HepG2 (cell line): ENCODE measurements around the gene VPS37B. TPM values are rescaled to one million over a fixed set of nuclear protein-coding genes. Genes with fewer than 3 reads are reported as not detected.
A peak's percentile ranks its signal among the peaks of the same experiment; 100 is the strongest.

Source experiments
- CCDC6 ChIP-seq: sonication (generic); formaldehyde crosslinking; IDR thresholded peaks from 2 replicates; pipeline ENCODE4 v1.8.1; 2022; ENCODE audit warnings: mild to moderate bottlenecking, missing genetic modification reagents, moderate library complexity
- DPF2 ChIP-seq: sonication (generic); formaldehyde crosslinking; IDR thresholded peaks from 2 replicates; pipeline ENCODE4 v1.4.0; 2020; ENCODE audit warnings: mild to moderate bottlenecking, low read depth, missing genetic modification reagents, borderline replicate concordance
- FOXA3 ChIP-seq: IDR thresholded peaks from 2 replicates; pipeline ENCODE4 v1.6.1; 2016; ENCODE audit warnings: missing genetic modification reagents, missing compliant biosample characterization
- FOXC1 ChIP-seq: sonication (generic); formaldehyde crosslinking; IDR thresholded peaks from 2 replicates; pipeline ENCODE4 v1.8.0; 2022; ENCODE audit warnings: mild to moderate bottlenecking, missing genetic modification reagents, borderline replicate concordance
- FOXO1 ChIP-seq: sonication (generic); formaldehyde crosslinking; IDR thresholded peaks from 2 replicates; pipeline ENCODE4 v1.4.0; 2020; ENCODE audit warnings: missing genetic modification reagents
- GABPA ChIP-seq, 2 experiments: IDR thresholded peaks; 2 replicates each; pipeline ENCODE4 v1.6.1; 2011 to 2016; ENCODE audit warnings: low read depth in 2 of 2, low read length in 1 of 2, missing biosample characterization in 1 of 2, missing genetic modification characterization in 1 of 2
- HNF4A ChIP-seq: sonication (generic); formaldehyde crosslinking; IDR thresholded peaks from 2 replicates; pipeline ENCODE4 v1.4.0; 2020; ENCODE audit warnings: missing genetic modification reagents
- IRF2 ChIP-seq: IDR thresholded peaks from 2 replicates; pipeline ENCODE4 v1.6.1; 2018; ENCODE audit warnings: missing genetic modification reagents, missing compliant biosample characterization
- MIER2 ChIP-seq: IDR thresholded peaks from 2 replicates; pipeline ENCODE4 v1.6.1; 2016; ENCODE audit warnings: missing biosample characterization, missing genetic modification reagents
- RAD51 ChIP-seq: fragments of 450-650 bp; IDR thresholded peaks from 2 replicates; pipeline ENCODE4 v1.6.1; 2016; ENCODE audit warnings: borderline replicate concordance
- RARA ChIP-seq: IDR thresholded peaks from 2 replicates; pipeline ENCODE4 v1.6.1; 2016; ENCODE audit warnings: missing genetic modification reagents, missing compliant biosample characterization
- RBM22 ChIP-seq: fragments of 200-400 bp; formaldehyde crosslinking; optimal IDR thresholded peaks from 2 replicates; pipeline ENCODE3; 2017; ENCODE audit warnings: mild to moderate bottlenecking, low read length, moderate library complexity
- SIX4 ChIP-seq: sonication (generic); formaldehyde crosslinking; IDR thresholded peaks from 2 replicates; pipeline ENCODE4 v1.4.0; 2020; ENCODE audit warnings: missing genetic modification reagents
- SPEN ChIP-seq: sonication (generic); formaldehyde crosslinking; IDR thresholded peaks from 2 replicates; pipeline ENCODE4 v1.5.1; 2020; ENCODE audit warnings: low read depth, mild to moderate bottlenecking, missing genetic modification reagents
- THAP11 ChIP-seq: IDR thresholded peaks from 2 replicates; pipeline ENCODE4 v1.6.1; 2016; ENCODE audit warnings: missing biosample characterization, missing genetic modification reagents
- ZFP36L2 ChIP-seq: sonication (generic); formaldehyde crosslinking; IDR thresholded peaks from 2 replicates; pipeline ENCODE4 v1.4.0; 2020; ENCODE audit warnings: missing genetic modification reagents
- ZMYM2 ChIP-seq: sonication (generic); formaldehyde crosslinking; IDR thresholded peaks from 2 replicates; pipeline ENCODE4 v1.8.0; 2022; ENCODE audit warnings: mild to moderate bottlenecking, missing genetic modification reagents
- ZNF607 ChIP-seq: sonication (generic); formaldehyde crosslinking; IDR thresholded peaks from 2 replicates; pipeline ENCODE4 v1.5.1; 2020; ENCODE audit warnings: missing genetic modification reagents, mild to moderate bottlenecking, borderline replicate concordance
- ZNF724P ChIP-seq: sonication (generic); formaldehyde crosslinking; IDR thresholded peaks from 2 replicates; pipeline ENCODE4 v1.8.0; 2022; ENCODE audit warnings: missing genetic modification reagents, borderline replicate concordance
- ZNF776 ChIP-seq: sonication (generic); formaldehyde crosslinking; IDR thresholded peaks from 2 replicates; pipeline ENCODE4 v1.4.0; 2020; ENCODE audit warnings: mild to moderate bottlenecking, missing genetic modification reagents
- polyA plus RNA-seq, 8 experiments: library from polyadenylated mRNA; depleted of rRNA in 3 of 8; stranded (reverse) in 7 of 8; unstranded in 1 of 8; fragments of >200 nt; fragmentation: Illumina TruSeq in 4 of 8; extraction: Trizol in 4 of 8; gene quantifications; 2 replicates each; pipeline versions ENCODE4 v1.2.1 to v1.2.3, GENCODE V29; 2011 to 2016; ENCODE audit warnings: low read depth in 4 of 8, missing spikeins in 1 of 8, mixed read lengths in 1 of 8; ENCODE audit not compliant: insufficient read depth in 1 of 8
- total RNA-seq, 5 experiments: library from RNA; depleted of rRNA; stranded (reverse); fragments of >200 nt; fragmentation: Illumina TruSeq; extraction: Trizol; gene quantifications; 2 replicates each; pipeline ENCODE4 v1.2.3, GENCODE V29; 2016; ENCODE audit warnings: low read depth in 1 of 5
- TF ChIP-seq, protein P1 (sequence below): sonication (generic); formaldehyde crosslinking; IDR thresholded peaks from 2 replicates; pipeline ENCODE4 v1.4.0; 2020; ENCODE audit warnings: missing genetic modification reagents
- TF ChIP-seq, protein P2 (sequence below): IDR thresholded peaks from 2 replicates; pipeline ENCODE4 v1.6.1; 2016
- TF ChIP-seq, protein P3 (sequence below): sonication (generic); formaldehyde crosslinking; IDR thresholded peaks from 2 replicates; pipeline ENCODE4 v1.4.0; 2020; ENCODE audit warnings: missing genetic modification reagents, borderline replicate concordance

The VPS37B gene
- total and polyA plus RNA-seq, 2 of the 13 experiments (the other 11 are each of a cell fraction or from before 2014, with no cell fraction given): 4.6 to 5.3 TPM

DNA sequence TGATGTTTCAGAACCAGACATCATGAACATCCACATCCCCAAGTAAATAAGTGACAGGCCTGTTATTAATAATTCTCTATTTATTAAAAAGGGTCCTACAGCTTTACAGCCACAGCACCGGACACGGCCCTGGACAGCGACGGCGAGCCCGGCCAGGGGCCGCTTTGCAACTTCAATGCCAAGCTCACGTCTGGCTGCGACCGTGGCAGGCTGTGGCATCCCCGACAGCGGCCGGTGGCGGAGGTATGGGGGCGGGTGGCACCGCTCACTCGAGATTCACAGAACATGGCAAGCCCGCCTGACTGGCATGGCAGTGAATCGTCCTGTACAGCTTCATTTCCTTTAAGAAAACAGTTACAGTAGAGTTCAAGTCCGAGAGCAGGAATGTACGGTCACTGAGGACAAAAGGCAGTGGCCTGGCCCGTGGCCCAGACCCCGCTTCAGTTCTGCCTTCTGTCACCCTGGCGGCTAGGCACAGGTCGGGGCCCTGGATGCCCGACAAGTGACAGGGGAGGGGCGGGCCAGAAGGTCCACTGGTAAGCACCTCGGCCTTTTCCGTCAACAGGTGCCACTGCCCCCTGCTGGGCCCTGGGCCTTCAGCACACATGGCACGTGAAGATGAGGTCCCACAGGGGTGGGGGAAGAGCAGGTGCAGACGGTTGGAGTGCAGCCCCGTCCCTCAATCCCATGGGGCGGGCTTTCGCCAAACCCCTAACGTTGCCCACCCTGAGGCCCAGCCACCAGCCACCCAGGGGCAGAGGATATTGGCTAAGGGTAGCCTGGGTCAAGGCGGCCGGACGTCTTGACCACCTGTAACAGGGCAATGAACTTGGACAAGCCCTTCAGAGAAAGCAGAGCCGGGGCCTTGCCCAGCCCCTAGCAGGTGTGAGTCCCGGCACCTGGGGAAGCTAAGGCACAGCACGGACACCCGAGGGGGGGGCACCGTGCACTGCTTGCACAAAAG is 30.4 kb downstream of the VPS37B start (continued):
- TF ChIP-seq RBM22 (peak; percentile 47), ZFP36L2 (CRISPR knock-in tag) (no peak), SIX4 (CRISPR knock-in tag) (no peak), ZNF607 (no peak), DPF2 (CRISPR knock-in tag) (no peak), IRF2 (CRISPR knock-in tag) (no peak), MIER2 (CRISPR knock-in tag) (no peak), ZNF776 (CRISPR knock-in tag) (no peak), ZMYM2 (CRISPR knock-in tag) (no peak), RAD51 (no peak), ZNF724P (no peak), SPEN (CRISPR knock-in tag) (no peak), CCDC6 (CRISPR knock-in tag) (no peak), RARA (CRISPR knock-in tag) (0 out of 2 replicates have a peak, but pooled peaks have one; percentile 32), HNF4A (CRISPR knock-in tag) (peak; percentile 41), GABPA (IDR thresholded peaks at IDR 0.05; ENCODE audit: low read depth, low read length) (no peak), GABPA (CRISPR knock-in tag; IDR thresholded peaks at IDR 0.05; ENCODE audit: low read depth) (no peak), THAP11 (no peak), FOXO1 (CRISPR knock-in tag) (peak; percentile 18; the same call in 1 of the 2 replicates), FOXA3 (no peak), FOXC1 (CRISPR knock-in tag) (no peak)
- TF ChIP-seq, protein P1, sequence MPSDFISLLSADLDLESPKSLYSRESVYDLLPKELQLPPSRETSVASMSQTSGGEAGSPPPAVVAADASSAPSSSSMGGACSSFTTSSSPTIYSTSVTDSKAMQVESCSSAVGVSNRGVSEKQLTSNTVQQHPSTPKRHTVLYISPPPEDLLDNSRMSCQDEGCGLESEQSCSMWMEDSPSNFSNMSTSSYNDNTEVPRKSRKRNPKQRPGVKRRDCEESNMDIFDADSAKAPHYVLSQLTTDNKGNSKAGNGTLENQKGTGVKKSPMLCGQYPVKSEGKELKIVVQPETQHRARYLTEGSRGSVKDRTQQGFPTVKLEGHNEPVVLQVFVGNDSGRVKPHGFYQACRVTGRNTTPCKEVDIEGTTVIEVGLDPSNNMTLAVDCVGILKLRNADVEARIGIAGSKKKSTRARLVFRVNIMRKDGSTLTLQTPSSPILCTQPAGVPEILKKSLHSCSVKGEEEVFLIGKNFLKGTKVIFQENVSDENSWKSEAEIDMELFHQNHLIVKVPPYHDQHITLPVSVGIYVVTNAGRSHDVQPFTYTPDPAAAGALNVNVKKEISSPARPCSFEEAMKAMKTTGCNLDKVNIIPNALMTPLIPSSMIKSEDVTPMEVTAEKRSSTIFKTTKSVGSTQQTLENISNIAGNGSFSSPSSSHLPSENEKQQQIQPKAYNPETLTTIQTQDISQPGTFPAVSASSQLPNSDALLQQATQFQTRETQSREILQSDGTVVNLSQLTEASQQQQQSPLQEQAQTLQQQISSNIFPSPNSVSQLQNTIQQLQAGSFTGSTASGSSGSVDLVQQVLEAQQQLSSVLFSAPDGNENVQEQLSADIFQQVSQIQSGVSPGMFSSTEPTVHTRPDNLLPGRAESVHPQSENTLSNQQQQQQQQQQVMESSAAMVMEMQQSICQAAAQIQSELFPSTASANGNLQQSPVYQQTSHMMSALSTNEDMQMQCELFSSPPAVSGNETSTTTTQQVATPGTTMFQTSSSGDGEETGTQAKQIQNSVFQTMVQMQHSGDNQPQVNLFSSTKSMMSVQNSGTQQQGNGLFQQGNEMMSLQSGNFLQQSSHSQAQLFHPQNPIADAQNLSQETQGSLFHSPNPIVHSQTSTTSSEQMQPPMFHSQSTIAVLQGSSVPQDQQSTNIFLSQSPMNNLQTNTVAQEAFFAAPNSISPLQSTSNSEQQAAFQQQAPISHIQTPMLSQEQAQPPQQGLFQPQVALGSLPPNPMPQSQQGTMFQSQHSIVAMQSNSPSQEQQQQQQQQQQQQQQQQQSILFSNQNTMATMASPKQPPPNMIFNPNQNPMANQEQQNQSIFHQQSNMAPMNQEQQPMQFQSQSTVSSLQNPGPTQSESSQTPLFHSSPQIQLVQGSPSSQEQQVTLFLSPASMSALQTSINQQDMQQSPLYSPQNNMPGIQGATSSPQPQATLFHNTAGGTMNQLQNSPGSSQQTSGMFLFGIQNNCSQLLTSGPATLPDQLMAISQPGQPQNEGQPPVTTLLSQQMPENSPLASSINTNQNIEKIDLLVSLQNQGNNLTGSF (CRISPR knock-in tag): no peak
- TF ChIP-seq, protein P2, sequence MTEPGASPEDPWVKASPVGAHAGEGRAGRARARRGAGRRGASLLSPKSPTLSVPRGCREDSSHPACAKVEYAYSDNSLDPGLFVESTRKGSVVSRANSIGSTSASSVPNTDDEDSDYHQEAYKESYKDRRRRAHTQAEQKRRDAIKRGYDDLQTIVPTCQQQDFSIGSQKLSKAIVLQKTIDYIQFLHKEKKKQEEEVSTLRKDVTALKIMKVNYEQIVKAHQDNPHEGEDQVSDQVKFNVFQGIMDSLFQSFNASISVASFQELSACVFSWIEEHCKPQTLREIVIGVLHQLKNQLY (CRISPR knock-in tag): no peak
- TF ChIP-seq, protein P3, sequence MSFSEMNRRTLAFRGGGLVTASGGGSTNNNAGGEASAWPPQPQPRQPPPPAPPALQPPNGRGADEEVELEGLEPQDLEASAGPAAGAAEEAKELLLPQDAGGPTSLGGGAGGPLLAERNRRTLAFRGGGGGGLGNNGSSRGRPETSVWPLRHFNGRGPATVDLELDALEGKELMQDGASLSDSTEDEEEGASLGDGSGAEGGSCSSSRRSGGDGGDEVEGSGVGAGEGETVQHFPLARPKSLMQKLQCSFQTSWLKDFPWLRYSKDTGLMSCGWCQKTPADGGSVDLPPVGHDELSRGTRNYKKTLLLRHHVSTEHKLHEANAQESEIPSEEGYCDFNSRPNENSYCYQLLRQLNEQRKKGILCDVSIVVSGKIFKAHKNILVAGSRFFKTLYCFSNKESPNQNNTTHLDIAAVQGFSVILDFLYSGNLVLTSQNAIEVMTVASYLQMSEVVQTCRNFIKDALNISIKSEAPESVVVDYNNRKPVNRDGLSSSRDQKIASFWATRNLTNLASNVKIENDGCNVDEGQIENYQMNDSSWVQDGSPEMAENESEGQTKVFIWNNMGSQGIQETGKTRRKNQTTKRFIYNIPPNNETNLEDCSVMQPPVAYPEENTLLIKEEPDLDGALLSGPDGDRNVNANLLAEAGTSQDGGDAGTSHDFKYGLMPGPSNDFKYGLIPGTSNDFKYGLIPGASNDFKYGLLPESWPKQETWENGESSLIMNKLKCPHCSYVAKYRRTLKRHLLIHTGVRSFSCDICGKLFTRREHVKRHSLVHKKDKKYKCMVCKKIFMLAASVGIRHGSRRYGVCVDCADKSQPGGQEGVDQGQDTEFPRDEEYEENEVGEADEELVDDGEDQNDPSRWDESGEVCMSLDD (CRISPR knock-in tag): no peak
